ENCODE results near the gene ZNF611. TPM values are rescaled to one million over a fixed set of nuclear protein-coding genes. Genes with fewer than 3 reads are reported as not detected.

ZNF611 gene
- total and polyA plus RNA-seq, 2 of the 13 experiments (the other 11 are each of a cell fraction or from before 2014, with no cell fraction given): 2.7 to 4.1 TPM

GRCh38 chr19:52687684-52688083 is 47.2 kb downstream of the ZNF611 start:
- Histone ChIP-seq H3K27me3 (ENCODE audit: control insufficient read depth in 1 of 2, insufficient read depth in 2 of 2, low read length in 2 of 2) (no peaks in the 10 kb centered on the region; a peak in 1 of 5 replicates), H3K79me2 (ENCODE audit: insufficient read depth, low read length) (peaks cover 10% of the 10 kb centered on the region), H3K9me3 (ENCODE audit: low read length) (peaks cover 11% of the 10 kb centered on the region; the same call in 1 of the 2 replicates), H3K4me3 (replicated peaks in 1 of 3; ENCODE audit: insufficient read depth in 1 of 3, low read depth in 2 of 3, low read length in 3 of 3) (no peak overlapping the region), H2AFZ (ENCODE audit: low read length) (no peak overlapping the region), H3K36me3 (replicated peaks in 1 of 2; ENCODE audit: control insufficient read depth in 1 of 2, insufficient read depth in 2 of 2, low read length in 2 of 2) (peaks cover 0 to 5% of the 10 kb centered on the region in 2 experiments; a peak in 1 of 5 replicates), H3K4me1 (ENCODE audit: insufficient read depth, low read length) (peaks cover 20% of the 10 kb centered on the region), H3K9ac (ENCODE audit: insufficient read depth, low read depth, low read length) (no peak overlapping the region), H4K20me1 (ENCODE audit: insufficient read depth, low read length) (no peaks in the 10 kb centered on the region), H3K27ac (ENCODE audit: extremely low read length, insufficient read depth, low read length) (no peak overlapping the region), H3K4me2 (ENCODE audit: low read depth, low read length) (no peak overlapping the region)
- FAIRE-seq (no peak), DNase-seq (ENCODE audit: low spot score) (no peak), ATAC-seq (no peak)
- CTCF ChIA-PET (ENCODE audit: low intra/inter-chr PET ratio, low total read pairs): no interaction called here
- intact Hi-C loops (cut with micrococcal nuclease; ENCODE audit: unreplicated experiment) (no loop called here), in situ Hi-C loops (cut with HindIII; ENCODE audit: extremely low pct_ligation_motif_present, low pct_unique_long_range_greater_than_20kb) (no loop called here)
- no TSS peak for BruUV-seq (replicated peaks)
- TF ChIP-seq, protein P1, sequence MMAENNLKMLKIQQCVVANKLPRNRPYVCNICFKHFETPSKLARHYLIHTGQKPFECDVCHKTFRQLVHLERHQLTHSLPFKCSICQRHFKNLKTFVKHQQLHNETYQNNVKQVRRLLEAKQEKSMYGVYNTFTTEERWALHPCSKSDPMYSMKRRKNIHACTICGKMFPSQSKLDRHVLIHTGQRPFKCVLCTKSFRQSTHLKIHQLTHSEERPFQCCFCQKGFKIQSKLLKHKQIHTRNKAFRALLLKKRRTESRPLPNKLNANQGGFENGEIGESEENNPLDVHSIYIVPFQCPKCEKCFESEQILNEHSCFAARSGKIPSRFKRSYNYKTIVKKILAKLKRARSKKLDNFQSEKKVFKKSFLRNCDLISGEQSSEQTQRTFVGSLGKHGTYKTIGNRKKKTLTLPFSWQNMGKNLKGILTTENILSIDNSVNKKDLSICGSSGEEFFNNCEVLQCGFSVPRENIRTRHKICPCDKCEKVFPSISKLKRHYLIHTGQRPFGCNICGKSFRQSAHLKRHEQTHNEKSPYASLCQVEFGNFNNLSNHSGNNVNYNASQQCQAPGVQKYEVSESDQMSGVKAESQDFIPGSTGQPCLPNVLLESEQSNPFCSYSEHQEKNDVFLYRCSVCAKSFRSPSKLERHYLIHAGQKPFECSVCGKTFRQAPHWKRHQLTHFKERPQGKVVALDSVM (CRISPR knock-in tag; IDR thresholded peaks at IDR 0.05): no peak
- no peak for TF ChIP-seq MZF1 (CRISPR knock-in tag; IDR thresholded peaks at IDR 0.05; ENCODE audit: borderline replicate concordance)
- TF ChIP-seq, protein P2, sequence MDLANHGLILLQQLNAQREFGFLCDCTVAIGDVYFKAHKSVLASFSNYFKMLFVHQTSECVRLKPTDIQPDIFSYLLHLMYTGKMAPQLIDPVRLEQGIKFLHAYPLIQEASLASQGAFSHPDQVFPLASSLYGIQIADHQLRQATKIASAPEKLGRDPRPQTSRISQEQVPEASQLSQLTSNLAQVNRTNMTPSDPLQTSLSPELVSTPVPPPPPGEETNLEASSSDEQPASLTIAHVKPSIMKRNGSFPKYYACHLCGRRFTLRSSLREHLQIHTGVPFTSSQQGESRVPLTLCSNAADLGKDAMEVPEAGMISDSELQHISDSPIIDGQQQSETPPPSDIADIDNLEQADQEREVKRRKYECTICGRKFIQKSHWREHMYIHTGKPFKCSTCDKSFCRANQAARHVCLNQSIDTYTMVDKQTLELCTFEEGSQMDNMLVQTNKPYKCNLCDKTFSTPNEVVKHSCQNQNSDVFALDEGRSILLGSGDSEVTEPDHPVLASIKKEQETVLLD (CRISPR knock-in tag; IDR thresholded peaks at IDR 0.05; ENCODE audit: low read depth): no peak
- no peak for TF ChIP-seq DRAP1 (CRISPR knock-in tag; IDR thresholded peaks at IDR 0.05)
- peak; percentile 16; the same call in 1 of the 2 replicates for TF ChIP-seq CEBPB (IDR thresholded peaks at IDR 0.05; ENCODE audit: borderline replicate concordance, low read depth, low read length)
- TF ChIP-seq ZNF136 (CRISPR knock-in tag; IDR thresholded peaks at IDR 0.05; ENCODE audit: low read depth): no peak
- POLR2A ChIA-PET: no interaction called here
- 89% methylated on average over 3 of the region's 3 CpGs for WGBS (ENCODE audit: low lambda C conversion rate)

Measured in HepG2 (cell line).